Measurements from ENCODE around the gene SCUBE2. TPM values are rescaled to one million over a fixed set of nuclear protein-coding genes. Genes with fewer than 3 reads are reported as not detected.

Gene SCUBE2
- total RNA-seq, 4 donors from 2014 or later = 0.78 to 13.1 (median 5.0) TPM

DNA sequence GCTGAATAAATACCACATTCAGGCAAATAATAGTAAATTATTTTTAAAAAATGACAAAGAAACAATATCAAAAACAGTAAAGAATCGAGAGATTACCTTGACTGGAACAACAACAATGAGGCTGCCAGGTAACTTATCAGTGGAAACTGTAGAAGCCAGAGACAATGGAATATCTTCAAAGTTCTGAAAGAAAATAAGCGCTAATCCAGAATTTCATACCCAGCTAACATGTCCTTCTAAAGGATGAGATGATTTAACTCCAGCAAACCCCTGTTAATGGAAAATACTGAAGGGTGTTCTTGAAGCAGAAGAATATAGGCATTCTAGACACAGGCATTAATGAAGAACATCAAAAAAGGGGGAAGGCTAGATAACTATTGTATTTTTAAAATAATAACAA lies 20.7 kb upstream of the SCUBE2 start:
- 96% methylated on average over 2 of the region's 2 CpGs; no CpG with 5 or more reads in 1 of the 2 donors for WGBS, 2 donors (ENCODE audit: low coverage in 1 of 2)
- TF ChIP-seq, protein P1, sequence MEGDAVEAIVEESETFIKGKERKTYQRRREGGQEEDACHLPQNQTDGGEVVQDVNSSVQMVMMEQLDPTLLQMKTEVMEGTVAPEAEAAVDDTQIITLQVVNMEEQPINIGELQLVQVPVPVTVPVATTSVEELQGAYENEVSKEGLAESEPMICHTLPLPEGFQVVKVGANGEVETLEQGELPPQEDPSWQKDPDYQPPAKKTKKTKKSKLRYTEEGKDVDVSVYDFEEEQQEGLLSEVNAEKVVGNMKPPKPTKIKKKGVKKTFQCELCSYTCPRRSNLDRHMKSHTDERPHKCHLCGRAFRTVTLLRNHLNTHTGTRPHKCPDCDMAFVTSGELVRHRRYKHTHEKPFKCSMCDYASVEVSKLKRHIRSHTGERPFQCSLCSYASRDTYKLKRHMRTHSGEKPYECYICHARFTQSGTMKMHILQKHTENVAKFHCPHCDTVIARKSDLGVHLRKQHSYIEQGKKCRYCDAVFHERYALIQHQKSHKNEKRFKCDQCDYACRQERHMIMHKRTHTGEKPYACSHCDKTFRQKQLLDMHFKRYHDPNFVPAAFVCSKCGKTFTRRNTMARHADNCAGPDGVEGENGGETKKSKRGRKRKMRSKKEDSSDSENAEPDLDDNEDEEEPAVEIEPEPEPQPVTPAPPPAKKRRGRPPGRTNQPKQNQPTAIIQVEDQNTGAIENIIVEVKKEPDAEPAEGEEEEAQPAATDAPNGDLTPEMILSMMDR (IDR thresholded peaks at IDR 0.05) = no peak
- no peak for TF ChIP-seq EP300 (IDR thresholded peaks at IDR 0.05)
- TF ChIP-seq POLR2AphosphoS5 (IDR thresholded peaks at IDR 0.05) = no peak
- TF ChIP-seq POLR2A (IDR thresholded peaks at IDR 0.05) = no peak
- Histone ChIP-seq H3K27ac (no peak overlapping the region), H3K4me3 (no peak overlapping the region), H3K4me1 (no peaks in the 10 kb centered on the region), H3K36me3 (peaks cover 0 to 6% of the 10 kb centered on the region in 2 donors), H3K9me3 (peaks cover 0 to 30% (median 0%) of the 10 kb centered on the region in 3 donors), H3K27me3 (no peaks in the 10 kb centered on the region)
- ATAC-seq = no peak

DNA sequence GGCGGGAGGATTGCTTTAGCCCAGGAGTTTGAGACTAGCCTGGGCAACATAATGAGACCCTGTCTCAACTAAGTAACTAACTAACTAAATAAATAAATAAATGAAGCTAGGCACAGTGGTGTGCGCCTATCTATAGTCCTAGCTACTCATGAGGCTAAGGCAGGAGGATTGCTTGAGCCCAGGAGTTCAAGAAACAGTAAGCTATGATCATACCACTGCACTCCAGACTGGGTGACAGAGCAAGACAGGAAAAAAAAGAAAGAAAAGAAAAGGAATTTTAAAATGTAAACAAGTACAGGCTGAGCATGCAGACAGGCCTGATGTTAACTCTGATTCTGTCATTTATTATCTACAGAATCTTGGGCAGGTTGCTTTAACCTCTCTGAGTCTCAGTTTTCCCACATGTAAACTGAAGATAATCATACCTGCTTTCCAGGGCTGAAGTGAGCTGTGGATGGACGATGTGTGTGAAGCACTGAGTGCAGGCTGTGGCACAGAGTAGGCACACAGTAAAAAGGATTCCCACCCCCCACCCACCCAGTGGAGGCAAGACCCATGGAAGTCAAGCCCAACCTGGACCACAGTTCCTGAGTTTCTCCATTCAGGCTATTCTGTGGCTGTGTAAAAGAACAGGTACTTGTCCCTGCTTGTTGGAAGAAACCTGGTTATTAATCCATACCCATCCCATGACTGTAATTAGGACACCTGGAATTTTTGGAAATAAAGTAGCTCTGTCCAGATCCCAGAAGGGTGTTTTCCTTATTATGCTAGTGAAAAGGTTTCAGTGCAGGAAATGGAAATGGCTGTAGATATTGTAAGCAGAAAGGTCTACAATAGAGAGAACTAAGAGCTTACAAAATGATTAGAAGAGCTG lies 18.7 kb upstream of the SCUBE2 start:
- peaks cover 0 to 30% (median 0%) of the 10 kb centered on the region in 3 donors for H3K9me3 ChIP-seq
- TF ChIP-seq, protein P1 (IDR thresholded peaks at IDR 0.05) = no peak
- 58 to 88% methylated on average over 2 to 3 of the region's 3 CpGs for WGBS, 2 donors (ENCODE audit: low coverage in 1 of 2)
- no peak overlapping the region for H3K4me3 ChIP-seq
- no peaks in the 10 kb centered on the region for H3K4me1 ChIP-seq
- no peak overlapping the region for H3K27ac ChIP-seq
- H3K36me3 ChIP-seq = no peaks in the 10 kb centered on the region
- H3K27me3 ChIP-seq = no peaks in the 10 kb centered on the region
- no peak for ATAC-seq

DNA sequence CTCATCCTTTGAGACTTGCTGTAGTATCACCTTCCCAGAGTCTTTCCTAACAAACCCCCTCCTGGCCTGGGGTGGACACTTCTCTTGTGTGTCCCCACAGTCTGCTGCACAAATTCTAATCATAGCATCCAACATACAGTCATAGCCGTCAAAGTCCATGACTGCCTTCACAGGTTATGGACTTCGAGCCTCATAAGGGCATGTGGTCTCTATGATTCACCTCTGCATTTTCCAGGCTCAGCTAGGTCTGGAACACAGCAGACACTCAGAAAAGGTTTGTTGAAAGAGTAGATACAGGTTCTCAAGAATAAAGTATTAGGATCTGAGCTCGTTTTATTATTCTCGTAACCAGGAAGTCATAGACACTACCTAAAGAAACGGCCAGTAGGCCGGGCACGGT lies 13.2 kb upstream of the SCUBE2 start:
- ATAC-seq = no peak
- Histone ChIP-seq H3K4me3 (no peak overlapping the region), H3K4me1 (no peaks in the 10 kb centered on the region), H3K36me3 (no peaks in the 10 kb centered on the region), H3K9me3 (no peaks in the 10 kb centered on the region), H3K27me3 (no peaks in the 10 kb centered on the region), H3K27ac (no peak overlapping the region)
- TF ChIP-seq, protein P1 (IDR thresholded peaks at IDR 0.05) = no peak
- TF ChIP-seq POLR2AphosphoS5 (IDR thresholded peaks at IDR 0.05) (no peak), EP300 (IDR thresholded peaks at IDR 0.05) (no peak), POLR2A (IDR thresholded peaks at IDR 0.05) (no peak)
- 85 to 92% methylated on average over 4 to 7 of the region's 7 CpGs for WGBS, 2 donors (ENCODE audit: low coverage in 1 of 2)

DNA sequence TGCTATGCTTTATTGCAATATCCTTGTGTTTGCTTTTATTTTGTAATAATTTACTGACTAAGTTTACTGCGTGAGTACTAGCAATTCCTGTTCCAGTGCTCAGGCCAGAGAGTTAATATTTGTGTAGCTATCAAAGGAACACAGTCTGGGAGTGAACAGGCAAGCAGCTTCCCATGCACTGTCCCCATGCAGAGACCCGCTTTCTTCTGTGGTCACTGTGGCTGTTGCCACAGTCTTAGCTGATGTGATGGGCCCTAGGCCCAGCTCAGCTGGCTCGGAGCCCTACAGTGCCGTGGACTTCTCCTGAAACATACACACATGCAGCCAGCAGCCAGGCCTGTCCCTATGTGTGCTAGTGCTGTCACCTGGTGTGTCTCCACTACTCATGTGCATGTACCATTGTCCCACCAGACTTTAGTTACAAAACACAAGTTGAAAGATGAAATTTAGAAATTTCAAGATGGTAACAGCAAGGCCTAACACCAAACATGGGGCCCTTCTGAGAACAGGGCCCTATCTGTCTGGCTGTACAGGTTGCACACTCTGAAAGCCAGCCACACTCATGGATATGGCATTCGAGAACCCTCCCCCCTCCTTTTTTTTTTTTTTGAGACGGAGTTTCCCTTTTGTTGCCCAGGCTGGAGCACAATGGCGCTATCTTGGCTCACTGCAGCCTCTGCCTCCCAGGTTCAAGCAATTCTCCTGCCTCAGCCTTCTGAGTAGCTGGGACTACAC lies 12.3 kb upstream of the SCUBE2 start:
- Histone ChIP-seq H3K9me3 (no peaks in the 10 kb centered on the region), H3K27ac (no peak overlapping the region), H3K27me3 (no peaks in the 10 kb centered on the region), H3K4me3 (no peak overlapping the region), H3K4me1 (no peaks in the 10 kb centered on the region), H3K36me3 (no peaks in the 10 kb centered on the region)
- ATAC-seq = no peak
- TF ChIP-seq POLR2AphosphoS5 (IDR thresholded peaks at IDR 0.05) (no peak), POLR2A (IDR thresholded peaks at IDR 0.05) (no peak), EP300 (IDR thresholded peaks at IDR 0.05) (no peak)
- TF ChIP-seq, protein P1 (IDR thresholded peaks at IDR 0.05) = no peak
- 96% methylated on average over 4 to 5 of the region's 7 CpGs for WGBS, 2 donors (ENCODE audit: low coverage in 1 of 2)
